HEK293 (cell line): ENCODE results near the gene HPSE2.

Experiments
- HOXA7 ChIP-seq: sonication (generic); formaldehyde crosslinking; IDR thresholded peaks from 2 replicates; pipeline ENCODE4 v1.8.1; 2022; ENCODE audit warnings: missing genetic modification reagents, borderline replicate concordance
- KLF7 ChIP-seq: fragments of 450-650 bp; formaldehyde crosslinking; IDR thresholded peaks from 2 replicates; pipeline ENCODE4 v1.5.1; 2016; ENCODE audit warnings: missing biosample characterization, missing genetic modification characterization, borderline replicate concordance
- SETDB1 ChIP-seq: IDR thresholded peaks from one replicate; pipeline ENCODE4 v1.6.1; 2017; ENCODE audit warnings: mild to moderate bottlenecking, low read length, moderate library complexity, mixed read lengths; ENCODE audit not compliant: insufficient read length
- ZEB2 ChIP-seq: fragments of 450-650 bp; formaldehyde crosslinking; IDR thresholded peaks from 2 replicates; pipeline ENCODE4 v1.5.1; 2016; ENCODE audit warnings: missing biosample characterization, missing genetic modification characterization
- ZNF175 ChIP-seq: fragments of 450-650 bp; formaldehyde crosslinking; IDR thresholded peaks from 2 replicates; pipeline ENCODE4 v1.5.1; 2016; ENCODE audit warnings: missing biosample characterization, missing genetic modification characterization
- ZNF274 ChIP-seq, 2 experiments: fragments of 200-500 bp in 1 of 2; fragments of 450-650 bp in 1 of 2; sonication (Bioruptor generic) in 1 of 2; formaldehyde crosslinking in 1 of 2; IDR thresholded peaks; 2 replicates each; pipeline versions ENCODE4 v1.5.1 to v1.6.1; 2014 to 2016; ENCODE audit warnings: borderline replicate concordance in 1 of 2, inconsistent platforms in 1 of 2, low read length in 1 of 2, missing biosample characterization in 1 of 2, missing genetic modification characterization in 1 of 2
- ZNF558 ChIP-seq: fragments of 450-650 bp; formaldehyde crosslinking; IDR thresholded peaks from 2 replicates; pipeline ENCODE4 v1.5.1; 2016; ENCODE audit warnings: missing biosample characterization, missing genetic modification characterization
- ZNF561 ChIP-seq: fragments of 450-650 bp; IDR thresholded peaks from 2 replicates; pipeline ENCODE4 v1.5.1; 2018; ENCODE audit warnings: missing biosample characterization, missing genetic modification characterization, borderline replicate concordance
- ZNF830 ChIP-seq: fragments of 450-650 bp; IDR thresholded peaks from 2 replicates; pipeline ENCODE4 v1.5.0; 2018; ENCODE audit warnings: missing biosample characterization, missing genetic modification characterization, low read depth, mild to moderate bottlenecking, moderate library complexity
- TF ChIP-seq, protein P1 (sequence below): fragments of 450-650 bp; formaldehyde crosslinking; IDR thresholded peaks from 2 replicates; pipeline ENCODE4 v1.5.1; 2016; ENCODE audit warnings: missing biosample characterization, missing genetic modification characterization
- TF ChIP-seq, protein P2 (sequence below): fragments of 450-650 bp; formaldehyde crosslinking; IDR thresholded peaks from 2 replicates; pipeline ENCODE4 v1.5.1; 2016; ENCODE audit warnings: missing biosample characterization, missing genetic modification characterization
- TF ChIP-seq, protein P3 (sequence below): fragments of 450-650 bp; formaldehyde crosslinking; IDR thresholded peaks from 2 replicates; pipeline ENCODE4 v1.5.1; 2016; ENCODE audit warnings: missing biosample characterization, missing genetic modification characterization

GRCh38 chr10:98572594-98572993 lies 663.1 kb downstream of the HPSE2 start:
- TF ChIP-seq, protein P1, sequence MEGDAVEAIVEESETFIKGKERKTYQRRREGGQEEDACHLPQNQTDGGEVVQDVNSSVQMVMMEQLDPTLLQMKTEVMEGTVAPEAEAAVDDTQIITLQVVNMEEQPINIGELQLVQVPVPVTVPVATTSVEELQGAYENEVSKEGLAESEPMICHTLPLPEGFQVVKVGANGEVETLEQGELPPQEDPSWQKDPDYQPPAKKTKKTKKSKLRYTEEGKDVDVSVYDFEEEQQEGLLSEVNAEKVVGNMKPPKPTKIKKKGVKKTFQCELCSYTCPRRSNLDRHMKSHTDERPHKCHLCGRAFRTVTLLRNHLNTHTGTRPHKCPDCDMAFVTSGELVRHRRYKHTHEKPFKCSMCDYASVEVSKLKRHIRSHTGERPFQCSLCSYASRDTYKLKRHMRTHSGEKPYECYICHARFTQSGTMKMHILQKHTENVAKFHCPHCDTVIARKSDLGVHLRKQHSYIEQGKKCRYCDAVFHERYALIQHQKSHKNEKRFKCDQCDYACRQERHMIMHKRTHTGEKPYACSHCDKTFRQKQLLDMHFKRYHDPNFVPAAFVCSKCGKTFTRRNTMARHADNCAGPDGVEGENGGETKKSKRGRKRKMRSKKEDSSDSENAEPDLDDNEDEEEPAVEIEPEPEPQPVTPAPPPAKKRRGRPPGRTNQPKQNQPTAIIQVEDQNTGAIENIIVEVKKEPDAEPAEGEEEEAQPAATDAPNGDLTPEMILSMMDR (tag by site-specific recombination): no peak
- TF ChIP-seq ZNF830 (tag by site-specific recombination): no peak
- no peak for TF ChIP-seq ZNF175
- TF ChIP-seq ZNF274 (IDR thresholded peaks at IDR 0.05; ENCODE audit: low read length): no peak
- TF ChIP-seq ZNF274 (tag by site-specific recombination; IDR thresholded peaks at IDR 0.05; ENCODE audit: borderline replicate concordance): no peak
- TF ChIP-seq, protein P2, sequence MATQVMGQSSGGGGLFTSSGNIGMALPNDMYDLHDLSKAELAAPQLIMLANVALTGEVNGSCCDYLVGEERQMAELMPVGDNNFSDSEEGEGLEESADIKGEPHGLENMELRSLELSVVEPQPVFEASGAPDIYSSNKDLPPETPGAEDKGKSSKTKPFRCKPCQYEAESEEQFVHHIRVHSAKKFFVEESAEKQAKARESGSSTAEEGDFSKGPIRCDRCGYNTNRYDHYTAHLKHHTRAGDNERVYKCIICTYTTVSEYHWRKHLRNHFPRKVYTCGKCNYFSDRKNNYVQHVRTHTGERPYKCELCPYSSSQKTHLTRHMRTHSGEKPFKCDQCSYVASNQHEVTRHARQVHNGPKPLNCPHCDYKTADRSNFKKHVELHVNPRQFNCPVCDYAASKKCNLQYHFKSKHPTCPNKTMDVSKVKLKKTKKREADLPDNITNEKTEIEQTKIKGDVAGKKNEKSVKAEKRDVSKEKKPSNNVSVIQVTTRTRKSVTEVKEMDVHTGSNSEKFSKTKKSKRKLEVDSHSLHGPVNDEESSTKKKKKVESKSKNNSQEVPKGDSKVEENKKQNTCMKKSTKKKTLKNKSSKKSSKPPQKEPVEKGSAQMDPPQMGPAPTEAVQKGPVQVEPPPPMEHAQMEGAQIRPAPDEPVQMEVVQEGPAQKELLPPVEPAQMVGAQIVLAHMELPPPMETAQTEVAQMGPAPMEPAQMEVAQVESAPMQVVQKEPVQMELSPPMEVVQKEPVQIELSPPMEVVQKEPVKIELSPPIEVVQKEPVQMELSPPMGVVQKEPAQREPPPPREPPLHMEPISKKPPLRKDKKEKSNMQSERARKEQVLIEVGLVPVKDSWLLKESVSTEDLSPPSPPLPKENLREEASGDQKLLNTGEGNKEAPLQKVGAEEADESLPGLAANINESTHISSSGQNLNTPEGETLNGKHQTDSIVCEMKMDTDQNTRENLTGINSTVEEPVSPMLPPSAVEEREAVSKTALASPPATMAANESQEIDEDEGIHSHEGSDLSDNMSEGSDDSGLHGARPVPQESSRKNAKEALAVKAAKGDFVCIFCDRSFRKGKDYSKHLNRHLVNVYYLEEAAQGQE (tag by site-specific recombination): no peak
- TF ChIP-seq ZEB2 (tag by site-specific recombination): no peak
- TF ChIP-seq, protein P3, sequence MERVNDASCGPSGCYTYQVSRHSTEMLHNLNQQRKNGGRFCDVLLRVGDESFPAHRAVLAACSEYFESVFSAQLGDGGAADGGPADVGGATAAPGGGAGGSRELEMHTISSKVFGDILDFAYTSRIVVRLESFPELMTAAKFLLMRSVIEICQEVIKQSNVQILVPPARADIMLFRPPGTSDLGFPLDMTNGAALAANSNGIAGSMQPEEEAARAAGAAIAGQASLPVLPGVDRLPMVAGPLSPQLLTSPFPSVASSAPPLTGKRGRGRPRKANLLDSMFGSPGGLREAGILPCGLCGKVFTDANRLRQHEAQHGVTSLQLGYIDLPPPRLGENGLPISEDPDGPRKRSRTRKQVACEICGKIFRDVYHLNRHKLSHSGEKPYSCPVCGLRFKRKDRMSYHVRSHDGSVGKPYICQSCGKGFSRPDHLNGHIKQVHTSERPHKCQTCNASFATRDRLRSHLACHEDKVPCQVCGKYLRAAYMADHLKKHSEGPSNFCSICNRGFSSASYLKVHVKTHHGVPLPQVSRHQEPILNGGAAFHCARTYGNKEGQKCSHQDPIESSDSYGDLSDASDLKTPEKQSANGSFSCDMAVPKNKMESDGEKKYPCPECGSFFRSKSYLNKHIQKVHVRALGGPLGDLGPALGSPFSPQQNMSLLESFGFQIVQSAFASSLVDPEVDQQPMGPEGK (tag by site-specific recombination): no peak
- TF ChIP-seq ZNF558 (tag by site-specific recombination): no peak
- no peak for TF ChIP-seq SETDB1
- TF ChIP-seq HOXA7 (CRISPR knock-in tag): no peak
- TF ChIP-seq ZNF561 (tag by site-specific recombination): no peak
- TF ChIP-seq KLF7 (tag by site-specific recombination): no peak
